Stomach (tissue), 4 donors: Measurements from ENCODE around the gene SIGLECL1.

Source experiments
- EP300 ChIP-seq: sonication (generic); formaldehyde crosslinking; IDR thresholded peaks from one replicate; pipeline ENCODE4 v1.6.1; 2017; ENCODE audit warnings: antibody characterized with exemption
- TF ChIP-seq, protein P1 (sequence below), 7 experiments: fragments of 450-650 bp in 4 of 7; fragments of 200-600 bp in 3 of 7; sonication (generic) in 3 of 7; IDR thresholded peaks; one replicate each; pipeline ENCODE4 v1.5.1; 2016 to 2019; ENCODE audit warnings: antibody characterized with exemption in 7 of 7, control low read depth in 2 of 7, mild to moderate bottlenecking in 1 of 7

DNA sequence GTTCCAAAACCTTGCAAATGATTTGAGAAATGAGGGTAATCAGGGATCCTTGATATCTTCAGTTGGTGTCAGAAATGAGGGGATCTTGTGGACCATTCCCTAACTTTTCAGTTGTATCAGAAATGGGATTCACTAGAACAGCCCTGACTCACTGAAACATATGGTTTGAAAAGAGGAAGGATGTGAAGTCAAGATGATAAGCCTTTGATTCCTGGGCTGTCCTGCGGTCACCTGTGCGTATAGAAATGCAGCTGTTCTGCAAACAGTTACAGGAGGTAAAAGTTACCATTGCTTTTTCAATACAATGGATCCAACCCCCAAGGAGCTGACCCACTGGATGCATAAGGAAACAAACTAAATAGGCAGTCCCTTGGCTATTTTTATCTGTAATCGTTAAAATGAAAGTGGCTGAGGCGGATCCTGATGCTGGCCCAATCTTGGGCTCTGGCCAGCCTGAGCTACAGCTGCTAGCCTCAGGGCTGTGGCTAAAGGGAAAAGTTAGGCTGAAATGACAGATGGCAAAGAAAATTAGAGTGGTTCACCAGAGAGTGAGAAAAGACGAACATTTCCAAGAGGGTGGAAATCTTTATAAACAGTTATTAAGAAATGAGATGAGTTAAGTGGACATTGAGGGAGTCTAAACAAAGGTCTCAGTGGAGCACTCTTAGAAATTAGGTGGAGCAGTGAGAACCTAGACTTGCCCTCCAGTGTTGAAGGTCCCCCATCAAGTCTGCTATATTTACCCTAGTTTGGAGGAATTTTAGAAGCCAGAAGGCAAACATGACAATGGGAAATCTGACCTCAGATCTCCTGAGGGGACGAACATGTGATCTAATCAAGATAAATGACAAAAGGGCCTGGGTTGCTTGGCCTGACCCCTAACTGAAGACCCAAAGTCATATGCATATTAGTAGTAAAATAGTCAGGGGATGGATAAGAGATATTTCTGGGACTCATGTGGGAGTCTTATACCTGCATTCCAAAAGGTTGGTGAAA is 7.6 kb downstream of the SIGLECL1 start:
- TF ChIP-seq, protein P1, sequence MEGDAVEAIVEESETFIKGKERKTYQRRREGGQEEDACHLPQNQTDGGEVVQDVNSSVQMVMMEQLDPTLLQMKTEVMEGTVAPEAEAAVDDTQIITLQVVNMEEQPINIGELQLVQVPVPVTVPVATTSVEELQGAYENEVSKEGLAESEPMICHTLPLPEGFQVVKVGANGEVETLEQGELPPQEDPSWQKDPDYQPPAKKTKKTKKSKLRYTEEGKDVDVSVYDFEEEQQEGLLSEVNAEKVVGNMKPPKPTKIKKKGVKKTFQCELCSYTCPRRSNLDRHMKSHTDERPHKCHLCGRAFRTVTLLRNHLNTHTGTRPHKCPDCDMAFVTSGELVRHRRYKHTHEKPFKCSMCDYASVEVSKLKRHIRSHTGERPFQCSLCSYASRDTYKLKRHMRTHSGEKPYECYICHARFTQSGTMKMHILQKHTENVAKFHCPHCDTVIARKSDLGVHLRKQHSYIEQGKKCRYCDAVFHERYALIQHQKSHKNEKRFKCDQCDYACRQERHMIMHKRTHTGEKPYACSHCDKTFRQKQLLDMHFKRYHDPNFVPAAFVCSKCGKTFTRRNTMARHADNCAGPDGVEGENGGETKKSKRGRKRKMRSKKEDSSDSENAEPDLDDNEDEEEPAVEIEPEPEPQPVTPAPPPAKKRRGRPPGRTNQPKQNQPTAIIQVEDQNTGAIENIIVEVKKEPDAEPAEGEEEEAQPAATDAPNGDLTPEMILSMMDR (IDR thresholded peaks at IDR 0.05): no peak
- TF ChIP-seq EP300: no peak
